GM12891 (cell line): ENCODE measurements around the gene MLXIP.

Experiments used
- POLR2A ChIP-seq: IDR thresholded peaks from 2 replicates; pipeline ENCODE4 v1.6.1; 2011; ENCODE audit warnings: low read depth, low read length, control low read depth
- POLR2AphosphoS5 ChIP-seq: IDR thresholded peaks from 2 replicates; pipeline ENCODE4 v1.6.1; 2011; ENCODE audit warnings: low read depth, low read length, control low read depth
- TAF1 ChIP-seq: IDR thresholded peaks from 2 replicates; pipeline ENCODE4 v1.6.1; 2011; ENCODE audit warnings: low read depth, low read length, control low read depth

DNA sequence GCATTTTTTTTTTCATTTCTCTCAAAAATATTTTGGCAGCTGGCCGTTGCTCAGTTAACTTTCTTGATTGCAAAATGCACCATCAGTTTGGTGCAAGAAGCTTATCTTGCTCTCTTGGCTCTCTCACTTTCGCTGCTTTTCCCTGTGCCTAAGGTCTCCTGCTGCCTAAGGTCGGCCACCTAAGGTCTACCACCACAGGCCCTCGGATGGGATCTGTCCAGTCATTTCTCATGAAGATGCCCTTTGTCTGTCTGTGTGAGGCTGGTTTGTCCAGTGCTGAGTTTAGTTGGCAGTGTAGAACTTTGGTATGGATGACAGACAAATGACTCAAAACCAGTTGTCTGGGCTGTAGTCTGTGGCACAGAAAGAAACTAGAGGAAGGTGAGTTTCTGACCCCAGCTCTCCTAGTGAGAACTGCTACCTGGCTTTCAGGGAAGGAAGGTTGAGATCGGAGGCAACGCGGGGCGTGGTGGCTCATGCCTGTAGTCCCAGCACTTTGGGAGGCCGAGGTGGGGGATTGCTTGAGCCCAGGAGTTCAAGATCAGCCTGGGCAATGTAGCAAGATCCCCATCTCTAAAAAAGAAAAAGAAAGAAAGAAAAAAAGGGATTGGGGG is 2.6 kb downstream of the MLXIP start:
- TF ChIP-seq POLR2AphosphoS5 (no peak), POLR2A (no peak), TAF1 (no peak)
